Stimulated activated CD4-positive, alpha-beta T cell treated with anti-CD3 and anti-CD28 coated beads, Interleukin-12 subunit alpha, Interleukin-12 subunit beta, amount 100 ng/mL, for 48 hours (primary cell): ENCODE results near the gene HYPK.

Source experiments
- DNase-seq, 3 donors: peaks; one replicate each; pipeline ENCODE4 v3.0.0-alpha.2; 2020; ENCODE audit warnings: low read depth in 2 of 3, low spot score in 1 of 3

The HYPK gene

DNA sequence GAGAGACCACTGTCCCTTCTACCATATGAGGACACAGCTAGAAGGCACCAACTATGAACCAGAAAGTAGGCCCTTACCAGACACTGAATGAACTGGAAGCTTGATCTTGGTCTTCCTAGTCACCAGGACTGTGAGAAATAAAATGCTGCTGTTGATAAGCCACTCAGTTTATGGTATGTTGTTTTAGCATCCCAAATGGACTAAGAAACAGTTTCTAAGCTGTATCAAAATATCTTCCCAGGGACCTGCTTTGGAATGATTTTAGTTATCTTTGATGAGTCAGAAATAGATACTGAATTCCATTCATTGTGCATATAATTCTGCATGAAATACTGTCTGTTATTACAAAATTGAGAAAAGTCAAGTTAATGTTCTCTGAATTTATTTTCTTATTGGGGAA, 45.0 kb downstream of the HYPK start:
- DNase-seq, result no peak

GRCh38 chr15:43851251-43851650, 50.9 kb downstream of the HYPK start:
- no peak for DNase-seq

- no peak for DNase-seq
These were observed 52.2 kb downstream of the HYPK start for GRCh38 chr15:43852607-43853006.
